HG02970 (cell line): ENCODE results near the gene BARX1.
"Not testable (repeated sequence)": the region's sequence is repeated elsewhere in the genome, so short reads cannot be mapped to it uniquely, and the experiment has no call there.

ENCODE experiments used
- ATAC-seq: cut with Tn5 transposase; IDR thresholded peaks from one replicate; pipeline ENCODE4 v1.9.1; 2021; ENCODE audit warnings: mild to moderate bottlenecking, moderate library complexity, moderate number of reproducible peaks; ENCODE audit not compliant: unreplicated experiment, low FRiP score

Gene BARX1

GRCh38 chr9:93955111-93955980 lies at the start of gene BARX1:
Gene BARX1, minus strand, starts transcription at chr9:93955355. Its CDS starts 209 bp downstream, at chr9:93955146.
- ATAC-seq, result no peak

GRCh38 chr9:94002316-94003140 lies 47.4 kb upstream of the BARX1 start:
- ATAC-seq, result no peak

- no peak for ATAC-seq
Measured at GRCh38 chr9:93996863-93997262, 41.7 kb upstream of the BARX1 start.

- ATAC-seq, result no peak
Measured at GRCh38 chr9:93996367-93996766, 41.2 kb upstream of the BARX1 start.

- ATAC-seq, result no peak
Measured at GRCh38 chr9:93994545-93994944, 39.4 kb upstream of the BARX1 start.

- ATAC-seq, result no peak
Measured at GRCh38 chr9:93994132-93994531, 39.0 kb upstream of the BARX1 start.

- no peak for ATAC-seq
Measured at GRCh38 chr9:93992830-93993229, 37.7 kb upstream of the BARX1 start.

- no peak for ATAC-seq
Measured at GRCh38 chr9:93990448-93990847, 35.3 kb upstream of the BARX1 start.

- ATAC-seq, result no peak
Measured at GRCh38 chr9:93988056-93988455, 32.9 kb upstream of the BARX1 start.

GRCh38 chr9:93984860-93985259 lies 29.7 kb upstream of the BARX1 start:
- ATAC-seq, result no peak

GRCh38 chr9:93983875-93984274 lies 28.7 kb upstream of the BARX1 start:
- ATAC-seq, result no peak

- no peak for ATAC-seq
Measured at GRCh38 chr9:93979721-93980120, 24.6 kb upstream of the BARX1 start.

GRCh38 chr9:93978551-93978950 lies 23.4 kb upstream of the BARX1 start:
- ATAC-seq, result no peak

- ATAC-seq, result no peak
Measured at GRCh38 chr9:93976973-93977372, 21.8 kb upstream of the BARX1 start.

- ATAC-seq, result no peak
Measured at GRCh38 chr9:93976081-93976480, 20.9 kb upstream of the BARX1 start.

- no peak for ATAC-seq
Measured at GRCh38 chr9:93975262-93975661, 20.1 kb upstream of the BARX1 start.

- no peak for ATAC-seq
Measured at GRCh38 chr9:93974151-93974550, 19.0 kb upstream of the BARX1 start.

GRCh38 chr9:93972655-93973054 lies 17.5 kb upstream of the BARX1 start:
- ATAC-seq, result not testable (repeated sequence)

- no peak for ATAC-seq
Measured at GRCh38 chr9:93969328-93969661, 14.1 kb upstream of the BARX1 start.

GRCh38 chr9:93968451-93969327 lies 13.5 kb upstream of the BARX1 start:
- ATAC-seq, result no peak
